Endothelial cell of umbilical vein (primary cell): ENCODE data around the gene TMTC1.

Source experiments
- CTCF ChIP-seq, 2 donors: IDR thresholded peaks; 1 replicate in 1 of 2; 2 replicates in 1 of 2; pipeline ENCODE4 v1.5.1; 2011; ENCODE audit warnings: low read length in 2 of 2, mild to moderate bottlenecking in 2 of 2, moderate library complexity in 2 of 2, control low read depth in 1 of 2, inconsistent platforms in 1 of 2, low read depth in 1 of 2; ENCODE audit not compliant: insufficient read depth in 1 of 2; ENCODE audit errors: extremely low read depth in 1 of 2
- EZH2 ChIP-seq: IDR thresholded peaks from 2 replicates; pipeline ENCODE4 v1.6.1; 2012; ENCODE audit warnings: borderline replicate concordance, low read depth, mild to moderate bottlenecking, moderate library complexity, low read length, inconsistent platforms; ENCODE audit not compliant: severe bottlenecking
- MYC ChIP-seq: IDR thresholded peaks from one replicate; pipeline ENCODE4 v1.6.1; 2011; ENCODE audit warnings: mild to moderate bottlenecking, low read depth, low read length
- POLR2A ChIP-seq: IDR thresholded peaks from 2 replicates; pipeline ENCODE4 v1.6.1; 2012; ENCODE audit warnings: low read depth, mild to moderate bottlenecking, control low read depth, low read length

DNA sequence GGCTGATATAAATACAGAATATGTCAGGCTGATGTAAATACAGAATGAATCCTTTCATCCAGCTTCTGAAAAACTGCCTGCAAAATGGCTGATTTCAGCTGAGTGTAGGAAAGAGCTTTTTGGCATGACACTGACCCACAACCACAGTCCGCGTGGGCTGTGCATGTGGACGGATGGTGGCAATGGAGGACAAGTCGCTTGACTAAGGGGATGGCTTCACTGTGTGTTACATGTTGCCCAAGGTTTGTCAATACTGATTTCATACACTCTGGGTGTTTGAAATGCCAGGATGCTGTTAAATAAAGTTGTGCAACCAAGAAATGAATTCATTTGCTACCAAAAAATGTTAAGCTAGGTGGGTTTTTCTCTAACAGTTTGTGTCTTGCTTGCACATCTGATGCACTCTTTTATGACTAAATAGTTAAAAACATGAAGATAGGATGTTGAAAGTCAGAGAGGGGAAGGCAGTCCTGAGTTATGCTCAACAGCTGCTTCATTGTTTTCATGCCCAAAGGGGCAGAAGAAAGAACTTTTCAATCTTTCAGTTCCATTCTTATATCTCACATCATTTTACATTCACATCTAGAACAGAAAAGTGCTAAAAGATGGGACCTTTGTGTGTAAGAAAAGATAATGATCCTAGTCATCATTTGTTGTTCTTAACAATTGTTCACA, 249.8 kb downstream of the TMTC1 start:
- no peak for TF ChIP-seq MYC
- TF ChIP-seq POLR2A = no peak
- TF ChIP-seq CTCF (IDR thresholded peaks at IDR 0.05; ENCODE audit: extremely low read depth in 1 of 2, insufficient read depth in 1 of 2, low read depth in 1 of 2, low read length in 2 of 2) = no peak
- TF ChIP-seq EZH2 = no peak
